Spleen (tissue), 11 donors: ENCODE results near the gene DSG1. TPM values are rescaled to one million over a fixed set of nuclear protein-coding genes. Genes with fewer than 3 reads are reported as not detected.

ENCODE experiments used
- polyA plus RNA-seq, 3 donors: library from polyadenylated mRNA; stranded (reverse); fragments of 200-250 nt; gene quantifications; one replicate each; pipeline ENCODE4 v1.2.1, GENCODE V29; 2013
- small RNA-seq, 4 donors: library from RNA; depleted of rRNA; stranded (forward); fragments of <200 nt; gene quantifications; one replicate each; pipeline ENCODE3, GENCODE V24; 2016
- total RNA-seq, 7 donors: library from RNA; depleted of rRNA in 3 of 7; stranded (reverse); fragments of >200 nt in 3 of 7; fragmentation: NEBNext Ultra II Directional in 4 of 7; extraction: Animal tissue kit (Norgen Biotek cat#: 25700) in 4 of 7; gene quantifications; one replicate each; pipeline versions ENCODE4 v1.1.0 to v1.2.1, GENCODE V29; 2016 to 2021
- donor health status: healthy with polysubstance abuse.
- donor health status: DM: no; HTN: no; CAD: no; lungs with moderate emphysema.
- donor health status: DM: no; HTN: no; CAD: no.
- donor health status: Bipolar disorder and iron deficiency.
- donor health status: healthy.
- donor health status: DM: no; HTN: no; CAD: no.
- donor health status: DM: yes; HTN: yes; CAD: no.

Gene DSG1
- total and polyA plus RNA-seq, 10 donors = not detected

Small RNA genes lying within 50 kb of the gene (small RNA-seq; reads per million reads assigned to genes)
- gene RF00019 (0 reads per million in 4 donors), gene RNU6-167P (0 reads per million in 4 donors)

Other genes with a start within 250 kb of the DSG1 start
- gene DSC2, start 215.7 kb upstream of the DSG1 start, total RNA-seq = 10 to 100 TPM in 6 of 7 donors, 1 to 10 TPM in 1; 8.5 to 18.7 (median 14.6) TPM
- 1 to 10 TPM in 1 of 3 donors, under 1 TPM in 2; 0.90 to 1.2 (median 0.91) TPM for gene DSC2, start 215.7 kb upstream of the DSG1 start, polyA plus RNA-seq
- under 1 TPM in 3 of 7 donors, not detected in 4; 0.11 to 0.27 (median 0.23) TPM for gene DSC1, start 155.3 kb upstream of the DSG1 start, total RNA-seq
- not detected for gene DSC1, start 155.3 kb upstream of the DSG1 start, polyA plus RNA-seq
- gene DSG4, start 58.6 kb downstream of the DSG1 start, total RNA-seq = not detected
- gene DSG4, start 58.6 kb downstream of the DSG1 start, polyA plus RNA-seq = not detected
- not detected for gene DSG3, start 129.6 kb downstream of the DSG1 start, total RNA-seq
- under 1 TPM; 0.02 to 0.04 (median 0.03) TPM for gene DSG3, start 129.6 kb downstream of the DSG1 start, polyA plus RNA-seq
- gene DSG2, start 180.0 kb downstream of the DSG1 start, total RNA-seq = under 1 TPM in 6 of 7 donors, not detected in 1; 0.09 to 0.79 (median 0.19) TPM
- gene DSG2, start 180.0 kb downstream of the DSG1 start, polyA plus RNA-seq = under 1 TPM; 0.06 to 0.65 (median 0.43) TPM